ENCODE measurements around the gene CCDC43. TPM values are rescaled to one million over a fixed set of nuclear protein-coding genes. Genes with fewer than 3 reads are reported as not detected.
"Not testable (repeated sequence)": the region's sequence is repeated elsewhere in the genome, so short reads cannot be mapped to it uniquely, and the experiment has no call there.

Gene CCDC43
- total RNA-seq, 1 experiment from 2014 or later: 32.8 TPM

- Mint-ChIP-seq H3K27ac (ENCODE audit: low read depth, unreplicated experiment) (peak overlapping the region; percentile 95), H3K4me3 (ENCODE audit: unreplicated experiment) (peak overlapping the region; percentile 96), H3K4me1 (ENCODE audit: insufficient read depth, unreplicated experiment) (peaks cover 21% of the 10 kb centered on the region)
- H3K27me3 Mint-ChIP-seq (ENCODE audit: insufficient read depth, unreplicated experiment); BruUV-seq (replicated peaks); intact Hi-C loops (cut with micrococcal nuclease); H3K9me3 Mint-ChIP-seq (ENCODE audit: unreplicated experiment); H3K36me3 Mint-ChIP-seq (ENCODE audit: insufficient read depth, unreplicated experiment): not testable (repeated sequence)
- TF ChIP-seq, protein P1, sequence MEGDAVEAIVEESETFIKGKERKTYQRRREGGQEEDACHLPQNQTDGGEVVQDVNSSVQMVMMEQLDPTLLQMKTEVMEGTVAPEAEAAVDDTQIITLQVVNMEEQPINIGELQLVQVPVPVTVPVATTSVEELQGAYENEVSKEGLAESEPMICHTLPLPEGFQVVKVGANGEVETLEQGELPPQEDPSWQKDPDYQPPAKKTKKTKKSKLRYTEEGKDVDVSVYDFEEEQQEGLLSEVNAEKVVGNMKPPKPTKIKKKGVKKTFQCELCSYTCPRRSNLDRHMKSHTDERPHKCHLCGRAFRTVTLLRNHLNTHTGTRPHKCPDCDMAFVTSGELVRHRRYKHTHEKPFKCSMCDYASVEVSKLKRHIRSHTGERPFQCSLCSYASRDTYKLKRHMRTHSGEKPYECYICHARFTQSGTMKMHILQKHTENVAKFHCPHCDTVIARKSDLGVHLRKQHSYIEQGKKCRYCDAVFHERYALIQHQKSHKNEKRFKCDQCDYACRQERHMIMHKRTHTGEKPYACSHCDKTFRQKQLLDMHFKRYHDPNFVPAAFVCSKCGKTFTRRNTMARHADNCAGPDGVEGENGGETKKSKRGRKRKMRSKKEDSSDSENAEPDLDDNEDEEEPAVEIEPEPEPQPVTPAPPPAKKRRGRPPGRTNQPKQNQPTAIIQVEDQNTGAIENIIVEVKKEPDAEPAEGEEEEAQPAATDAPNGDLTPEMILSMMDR (IDR thresholded peaks at IDR 0.05; ENCODE audit: unreplicated experiment): peak; percentile 13
- CTCF ChIA-PET: interaction anchor here (0.6 to 2.3 kb wide), 9 partner anchors 10 to 1801 kb away, joined by 3 to 15 read pairs (median 4); partner anchors contain the start of gene DBF4B
- POLR2A ChIA-PET: interaction anchor here (0.6 to 3.8 kb wide), 9 partner anchors 9 to 691 kb away, joined by 3 to 53 read pairs (median 5); partner anchors contain the start of genes DBF4B, EFTUD2 and GPATCH8
- DNase-seq (ENCODE audit: unreplicated experiment): peak; percentile 72
These were observed 1.2 kb upstream of the CCDC43 start for GRCh38 chr17:44690746-44691306.

GRCh38 chr17:44688675-44689476, 700 bp downstream of the CCDC43 start:
- ChIA-PET CTCF (interaction anchor here (1.0 to 1.8 kb wide), 3 partner anchors 14 to 75 kb away, joined by 3 to 5 read pairs (median 3); no protein-coding TSS in a partner anchor), POLR2A (interaction anchor here (0.5 to 3.8 kb wide), 12 partner anchors 11 to 623 kb away, joined by 3 to 53 read pairs (median 6); partner anchors contain the start of genes DBF4B, FZD2 and GPATCH8)
- intact Hi-C loops (cut with micrococcal nuclease): no loop called here
- TF ChIP-seq, protein P1 (IDR thresholded peaks at IDR 0.05; ENCODE audit: unreplicated experiment): no peak
- Mint-ChIP-seq H3K4me3 (ENCODE audit: unreplicated experiment) (peak overlapping the region; percentile 96), H3K9me3 (ENCODE audit: unreplicated experiment) (no peaks in the 10 kb centered on the region), H3K36me3 (ENCODE audit: insufficient read depth, unreplicated experiment) (peaks cover 3% of the 10 kb centered on the region), H3K27me3 (ENCODE audit: insufficient read depth, unreplicated experiment) (no peaks in the 10 kb centered on the region), H3K27ac (ENCODE audit: low read depth, unreplicated experiment) (peak overlapping the region; percentile 95), H3K4me1 (ENCODE audit: insufficient read depth, unreplicated experiment) (peaks cover 21% of the 10 kb centered on the region)
- no peak for DNase-seq (ENCODE audit: unreplicated experiment)
- TSS peak; percentile 52 for BruUV-seq (replicated peaks)

DNA sequence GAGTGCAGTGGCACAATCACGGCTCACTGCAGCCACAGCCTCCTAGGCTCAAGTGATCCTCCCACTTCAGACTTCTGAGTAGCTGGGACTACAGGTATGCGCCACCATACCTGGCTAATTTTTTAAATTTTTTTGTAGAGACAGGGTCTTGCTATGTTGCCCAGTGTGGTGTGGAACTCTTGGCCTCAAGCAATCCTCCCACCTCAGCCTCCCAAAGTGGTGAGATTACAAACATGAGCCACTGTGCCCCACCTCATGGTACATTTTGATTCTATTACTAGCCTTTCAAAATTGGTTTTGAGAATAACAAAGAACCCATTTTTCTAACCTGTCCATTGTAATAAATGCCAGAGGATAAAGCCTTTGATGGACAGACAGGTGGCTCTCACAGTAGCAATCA, 1.4 kb downstream of the CCDC43 start:
- peak overlapping the region; percentile 96 for H3K4me3 Mint-ChIP-seq (ENCODE audit: unreplicated experiment)
- peaks cover 7% of the 10 kb centered on the region for H3K36me3 Mint-ChIP-seq (ENCODE audit: insufficient read depth, unreplicated experiment)
- TF ChIP-seq, protein P1 (IDR thresholded peaks at IDR 0.05; ENCODE audit: unreplicated experiment): no peak
- DNase-seq (ENCODE audit: unreplicated experiment): no peak
- H3K27ac Mint-ChIP-seq (ENCODE audit: low read depth, unreplicated experiment): no peak overlapping the region
- CTCF ChIA-PET: interaction anchor here (1.6 to 1.8 kb wide), 2 partner anchors 14 to 16 kb away, joined by 3 to 5 read pairs; no protein-coding TSS in a partner anchor
- peaks cover 21% of the 10 kb centered on the region for H3K4me1 Mint-ChIP-seq (ENCODE audit: insufficient read depth, unreplicated experiment)
- H3K27me3 Mint-ChIP-seq (ENCODE audit: insufficient read depth, unreplicated experiment): no peaks in the 10 kb centered on the region
- H3K9me3 Mint-ChIP-seq (ENCODE audit: unreplicated experiment): no peaks in the 10 kb centered on the region
- intact Hi-C loops (cut with micrococcal nuclease): no loop called here
- no TSS peak for BruUV-seq (replicated peaks)
- POLR2A ChIA-PET: interaction anchor here (0.5 to 3.8 kb wide), 8 partner anchors 12 to 623 kb away, joined by 3 to 53 read pairs (median 8); partner anchors contain the start of genes DBF4B and FZD2

GRCh38 chr17:44687756-44688155, 1.8 kb downstream of the CCDC43 start:
- no peak for DNase-seq (ENCODE audit: unreplicated experiment)
- BruUV-seq (replicated peaks): no TSS peak
- intact Hi-C loops (cut with micrococcal nuclease): no loop called here
- Mint-ChIP-seq H3K9me3 (ENCODE audit: unreplicated experiment) (no peaks in the 10 kb centered on the region), H3K4me3 (ENCODE audit: unreplicated experiment) (no peak overlapping the region), H3K27ac (ENCODE audit: low read depth, unreplicated experiment) (no peak overlapping the region), H3K4me1 (ENCODE audit: insufficient read depth, unreplicated experiment) (peaks cover 21% of the 10 kb centered on the region), H3K36me3 (ENCODE audit: insufficient read depth, unreplicated experiment) (peaks cover 7% of the 10 kb centered on the region), H3K27me3 (ENCODE audit: insufficient read depth, unreplicated experiment) (no peaks in the 10 kb centered on the region)
- ChIA-PET POLR2A (interaction anchor here (1.3 to 1.9 kb wide), 2 partner anchors 16 to 21 kb away, joined by 3 to 9 read pairs; no protein-coding TSS in a partner anchor), CTCF (interaction anchor here (1.6 to 1.8 kb wide), 2 partner anchors 13 to 15 kb away, joined by 3 to 5 read pairs; no protein-coding TSS in a partner anchor)
- TF ChIP-seq, protein P1 (IDR thresholded peaks at IDR 0.05; ENCODE audit: unreplicated experiment): no peak

DNA sequence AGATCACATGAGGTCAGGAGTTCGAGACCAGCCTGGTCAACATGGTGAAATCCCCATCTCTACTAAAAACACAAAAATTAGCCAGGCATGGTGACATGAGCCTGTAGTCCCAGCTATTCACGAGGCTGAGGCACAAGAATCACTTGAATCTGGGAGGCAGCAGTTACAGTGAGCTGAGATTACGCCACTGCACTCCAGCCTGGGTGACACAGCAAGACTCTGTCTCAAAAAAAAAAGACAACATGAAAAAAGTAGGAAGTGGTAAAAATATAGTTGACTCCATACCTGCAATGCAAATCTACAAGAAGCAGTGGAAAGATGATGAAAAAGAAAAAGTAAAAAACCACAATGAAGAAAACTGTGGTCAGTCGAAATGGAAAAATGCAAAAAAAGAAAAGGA, 6.3 kb downstream of the CCDC43 start:
- H3K36me3 Mint-ChIP-seq (ENCODE audit: insufficient read depth, unreplicated experiment): peaks cover 40% of the 10 kb centered on the region
- H3K9me3 Mint-ChIP-seq (ENCODE audit: unreplicated experiment); BruUV-seq (replicated peaks); H3K4me3 Mint-ChIP-seq (ENCODE audit: unreplicated experiment); H3K27me3 Mint-ChIP-seq (ENCODE audit: insufficient read depth, unreplicated experiment); intact Hi-C loops (cut with micrococcal nuclease); DNase-seq (ENCODE audit: unreplicated experiment); H3K4me1 Mint-ChIP-seq (ENCODE audit: insufficient read depth, unreplicated experiment); H3K27ac Mint-ChIP-seq (ENCODE audit: low read depth, unreplicated experiment): not testable (repeated sequence)
- ChIA-PET POLR2A (interaction anchor here (0.7 kb wide), 2 partner anchors 23 to 44 kb away, joined by 3 to 5 read pairs; no protein-coding TSS in a partner anchor), CTCF (interaction anchor here (0.5 to 3.8 kb wide), 3 partner anchors 11 to 79 kb away, joined by 3 to 14 read pairs (median 3); no protein-coding TSS in a partner anchor)
